ENCODE measurements around the gene C1orf167.
A peak's percentile ranks its signal among the peaks of the same experiment; 100 is the strongest.

The C1orf167 gene

DNA sequence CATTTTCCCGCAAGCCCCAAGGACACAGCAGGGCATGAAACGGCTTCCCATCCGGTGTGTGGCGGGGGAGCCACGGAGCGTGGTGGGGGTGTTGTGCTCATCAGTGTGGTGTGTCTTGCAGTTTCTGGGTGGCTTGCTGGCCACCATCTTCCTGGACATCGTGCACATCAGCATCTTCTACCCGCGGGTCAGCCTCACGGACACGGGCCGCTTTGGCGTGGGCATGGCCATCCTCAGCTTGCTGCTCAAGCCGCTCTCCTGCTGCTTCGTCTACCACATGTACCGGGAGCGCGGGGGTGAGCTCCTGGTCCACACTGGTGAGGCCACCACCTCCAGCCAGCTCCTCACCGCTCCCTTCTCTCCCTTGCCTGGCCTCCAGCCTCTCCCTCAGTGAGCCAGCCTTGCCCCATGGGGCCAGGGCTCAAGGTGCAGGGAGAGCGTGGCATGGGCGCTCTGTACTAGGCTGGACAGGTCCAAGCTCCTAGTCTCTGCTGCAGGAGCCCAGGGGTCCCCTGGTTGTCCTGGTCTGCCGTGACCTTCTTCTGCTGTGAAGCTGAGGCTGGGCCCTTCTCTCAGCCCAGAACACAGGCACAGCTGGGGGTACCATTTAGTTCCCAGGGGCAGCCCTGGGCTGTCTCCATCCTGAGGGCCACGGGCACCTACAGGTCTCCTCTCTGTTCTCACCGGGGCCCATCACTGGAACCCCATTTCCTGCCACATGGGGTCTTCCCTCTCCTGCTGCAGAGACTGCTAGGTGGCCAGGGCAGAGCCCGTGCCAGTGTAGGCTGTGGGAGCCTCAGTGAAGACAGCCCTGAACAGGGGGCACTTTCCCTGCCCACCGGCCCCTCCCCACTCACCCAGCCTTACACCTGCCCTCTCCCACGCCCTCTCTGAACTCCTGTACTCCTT is 13.4 kb upstream of the C1orf167 start:
- peaks cover 19% of the 10 kb centered on the region for H3K36me3 ChIP-seq (ENCODE audit: control insufficient read depth, insufficient read depth, low read length)
- no peak overlapping the region for H3K27ac ChIP-seq (ENCODE audit: insufficient read depth, low read length, poor library complexity, severe bottlenecking)
- H3K4me1 ChIP-seq (ENCODE audit: control insufficient read depth, insufficient read depth, low read length, poor library complexity, severe bottlenecking): no peaks in the 10 kb centered on the region
- no peaks in the 10 kb centered on the region for H3K9me3 ChIP-seq (ENCODE audit: control insufficient read depth, low read length)
- H3K27me3 ChIP-seq (replicated peaks; ENCODE audit: control insufficient read depth, insufficient read depth, low read length, poor library complexity, severe bottlenecking): no peaks in the 10 kb centered on the region
- DNase-seq: no peak
- no peak overlapping the region for H3K4me3 ChIP-seq (ENCODE audit: insufficient read depth, low read depth, low read length, poor library complexity, severe bottlenecking)

DNA sequence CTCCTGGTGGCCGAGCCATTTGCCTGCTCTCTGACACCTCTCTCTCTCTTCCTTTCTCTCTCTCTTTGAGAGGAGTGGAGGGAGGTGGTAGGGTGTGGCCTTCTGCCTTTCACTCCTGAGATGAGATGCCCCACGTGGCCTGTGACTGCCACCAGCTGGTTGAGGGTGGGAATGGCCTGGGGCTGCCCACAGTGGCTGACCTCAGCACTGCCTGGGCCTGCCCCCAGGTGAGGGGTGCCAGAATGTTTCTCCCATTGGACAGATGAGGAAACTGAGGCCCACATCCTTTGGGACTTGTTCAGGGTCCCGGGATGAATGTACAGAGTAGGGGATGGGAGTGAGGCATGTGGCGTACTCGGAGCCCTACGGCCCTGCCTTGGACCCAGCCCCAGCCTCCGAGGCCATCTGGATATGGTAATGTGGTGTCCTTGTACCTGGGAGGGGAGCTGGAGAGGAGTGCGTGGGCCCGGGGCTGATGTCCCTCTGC is 12.7 kb upstream of the C1orf167 start:
- no peaks in the 10 kb centered on the region for H3K27me3 ChIP-seq (replicated peaks; ENCODE audit: control insufficient read depth, insufficient read depth, low read length, poor library complexity, severe bottlenecking)
- peak in 1 of 3 donors; percentile 24 for DNase-seq
- no peak overlapping the region for H3K27ac ChIP-seq (ENCODE audit: insufficient read depth, low read length, poor library complexity, severe bottlenecking)
- no peak overlapping the region for H3K4me3 ChIP-seq (ENCODE audit: insufficient read depth, low read depth, low read length, poor library complexity, severe bottlenecking)
- no peaks in the 10 kb centered on the region for H3K9me3 ChIP-seq (ENCODE audit: control insufficient read depth, low read length)
- no peaks in the 10 kb centered on the region for H3K4me1 ChIP-seq (ENCODE audit: control insufficient read depth, insufficient read depth, low read length, poor library complexity, severe bottlenecking)
- H3K36me3 ChIP-seq (ENCODE audit: control insufficient read depth, insufficient read depth, low read length): peaks cover 19% of the 10 kb centered on the region

DNA sequence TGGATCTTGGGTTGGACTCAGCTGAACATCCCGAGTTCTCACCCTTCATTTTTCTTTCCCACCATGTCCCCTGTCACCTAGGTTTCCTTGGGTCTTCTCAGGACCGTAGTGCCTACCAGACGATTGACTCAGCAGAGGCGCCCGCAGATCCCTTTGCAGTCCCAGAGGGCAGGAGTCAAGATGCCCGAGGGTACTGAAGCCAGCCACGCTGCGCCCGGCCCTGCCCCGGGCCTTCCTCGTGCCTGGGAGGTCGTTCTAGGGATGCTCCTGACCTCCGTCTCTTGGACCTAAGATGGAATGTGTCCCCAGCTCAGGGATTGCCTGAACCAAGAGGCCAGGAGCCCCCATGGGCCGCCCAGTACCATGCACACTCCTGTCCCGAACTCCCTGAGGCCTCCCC is 12.0 kb upstream of the C1orf167 start:
- Histone ChIP-seq H3K27me3 (replicated peaks; ENCODE audit: control insufficient read depth, insufficient read depth, low read length, poor library complexity, severe bottlenecking) (no peaks in the 10 kb centered on the region), H3K4me3 (ENCODE audit: insufficient read depth, low read depth, low read length, poor library complexity, severe bottlenecking) (no peak overlapping the region), H3K27ac (ENCODE audit: insufficient read depth, low read length, poor library complexity, severe bottlenecking) (no peak overlapping the region), H3K4me1 (ENCODE audit: control insufficient read depth, insufficient read depth, low read length, poor library complexity, severe bottlenecking) (no peaks in the 10 kb centered on the region), H3K9me3 (ENCODE audit: control insufficient read depth, low read length) (no peaks in the 10 kb centered on the region), H3K36me3 (ENCODE audit: control insufficient read depth, insufficient read depth, low read length) (peaks cover 19% of the 10 kb centered on the region)
- DNase-seq: no peak

DNA sequence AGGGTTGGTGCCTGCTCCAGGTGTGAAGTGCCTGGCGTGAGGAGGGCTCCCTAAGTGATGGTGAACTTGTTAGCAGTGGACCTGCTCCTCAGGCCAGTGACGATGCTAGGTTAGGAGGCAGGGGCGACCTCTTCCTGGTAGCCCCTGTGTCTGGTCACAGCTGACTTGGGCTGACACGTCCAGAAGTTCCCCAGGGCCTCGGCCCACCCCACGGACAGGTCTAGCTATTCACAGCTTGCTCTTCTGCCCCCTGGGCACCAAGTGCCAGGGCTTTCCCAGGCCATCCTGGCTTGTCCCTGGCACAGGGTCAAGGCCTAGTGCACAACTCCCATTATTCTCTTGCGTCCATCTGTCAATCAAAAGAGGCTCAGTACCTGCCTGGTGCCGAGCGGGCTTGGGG is 10.9 kb upstream of the C1orf167 start:
- peaks cover 11% of the 10 kb centered on the region for H3K36me3 ChIP-seq (ENCODE audit: control insufficient read depth, insufficient read depth, low read length)

DNA sequence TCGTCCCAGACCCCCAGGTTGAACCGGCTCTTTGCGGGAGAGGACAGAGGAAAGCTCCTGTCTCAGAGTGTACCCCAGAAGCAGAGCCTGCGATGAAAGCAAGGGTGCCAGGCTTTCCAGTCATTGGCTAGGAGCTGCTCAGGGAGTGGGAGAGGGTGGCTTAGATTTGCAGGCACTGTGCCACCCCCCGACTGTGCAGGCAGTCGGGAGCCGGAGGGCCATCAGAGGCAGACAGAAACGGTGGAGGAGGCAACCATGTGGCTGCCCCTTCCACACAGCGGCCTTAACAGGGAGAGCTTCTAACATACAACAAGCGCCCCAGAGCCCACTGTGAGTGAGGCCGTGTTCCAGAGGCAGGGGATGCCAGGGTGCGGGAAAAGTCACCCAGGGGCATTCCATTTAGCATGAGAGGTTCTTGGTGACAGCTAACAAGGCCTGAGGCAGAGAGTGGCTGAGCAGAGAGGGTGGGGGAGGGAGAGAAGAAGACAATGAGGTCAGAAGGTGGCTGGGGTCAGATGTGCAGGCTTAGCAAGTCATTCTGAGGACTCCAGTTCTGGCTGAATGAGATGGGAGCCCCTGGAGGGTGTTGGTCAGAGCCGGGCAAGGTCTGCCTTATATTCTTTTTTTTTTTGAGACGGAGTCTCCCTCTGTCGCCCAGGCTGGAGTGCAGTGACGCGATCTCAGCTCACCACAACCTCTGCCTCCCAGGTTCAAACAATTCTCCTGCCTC is 9.5 kb upstream of the C1orf167 start:
- Histone ChIP-seq H3K4me3 (ENCODE audit: insufficient read depth, low read depth, low read length, poor library complexity, severe bottlenecking) (no peak overlapping the region), H3K27ac (ENCODE audit: insufficient read depth, low read length, poor library complexity, severe bottlenecking) (no peak overlapping the region), H3K36me3 (ENCODE audit: control insufficient read depth, insufficient read depth, low read length) (peaks cover 11% of the 10 kb centered on the region), H3K4me1 (ENCODE audit: control insufficient read depth, insufficient read depth, low read length, poor library complexity, severe bottlenecking) (no peaks in the 10 kb centered on the region), H3K9me3 (ENCODE audit: control insufficient read depth, low read length) (no peaks in the 10 kb centered on the region), H3K27me3 (replicated peaks; ENCODE audit: control insufficient read depth, insufficient read depth, low read length, poor library complexity, severe bottlenecking) (no peaks in the 10 kb centered on the region)
- no peak for DNase-seq

More for the DNA sequence above, 10.9 kb upstream of the C1orf167 start:
- no peaks in the 10 kb centered on the region for H3K4me1 ChIP-seq (ENCODE audit: control insufficient read depth, insufficient read depth, low read length, poor library complexity, severe bottlenecking)
- DNase-seq: no peak
- H3K27me3 ChIP-seq (replicated peaks; ENCODE audit: control insufficient read depth, insufficient read depth, low read length, poor library complexity, severe bottlenecking): no peaks in the 10 kb centered on the region
- no peak overlapping the region for H3K4me3 ChIP-seq (ENCODE audit: insufficient read depth, low read depth, low read length, poor library complexity, severe bottlenecking)
- no peak overlapping the region for H3K27ac ChIP-seq (ENCODE audit: insufficient read depth, low read length, poor library complexity, severe bottlenecking)
- no peaks in the 10 kb centered on the region for H3K9me3 ChIP-seq (ENCODE audit: control insufficient read depth, low read length)

DNA sequence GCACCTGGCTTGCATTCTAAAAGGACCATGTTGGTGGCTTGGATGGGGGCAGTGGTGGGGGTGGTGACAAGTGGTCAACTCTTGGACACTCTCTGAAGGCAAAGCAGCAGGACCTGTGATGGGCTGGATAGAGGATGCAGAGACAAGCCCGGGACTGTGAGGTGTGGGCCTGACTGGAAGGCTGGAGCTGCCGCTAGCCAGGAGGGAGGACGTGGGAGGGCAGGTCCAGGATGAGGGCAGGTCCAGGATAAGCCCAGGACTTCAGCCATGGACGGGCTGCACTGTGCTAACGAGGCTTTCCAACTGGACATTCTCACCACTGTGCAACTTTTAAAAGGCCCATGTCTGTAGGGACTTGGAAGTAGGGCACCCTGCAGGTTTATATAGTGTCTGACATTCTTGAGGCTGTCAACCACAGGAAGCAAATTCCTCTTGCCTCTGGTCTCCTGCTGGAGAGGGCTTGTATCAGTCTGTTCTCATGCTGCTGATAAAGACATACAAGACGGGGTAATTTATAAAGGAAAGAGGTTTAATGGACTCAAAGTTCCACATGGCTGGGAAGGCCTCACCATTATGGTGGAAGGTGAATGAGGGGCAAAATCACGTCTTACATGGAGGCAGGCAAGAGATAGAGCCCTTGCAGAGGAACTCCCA is 8.3 kb upstream of the C1orf167 start:
- Histone ChIP-seq H3K4me1 (ENCODE audit: control insufficient read depth, insufficient read depth, low read length, poor library complexity, severe bottlenecking) (no peaks in the 10 kb centered on the region), H3K27me3 (replicated peaks; ENCODE audit: control insufficient read depth, insufficient read depth, low read length, poor library complexity, severe bottlenecking) (no peaks in the 10 kb centered on the region), H3K36me3 (ENCODE audit: control insufficient read depth, insufficient read depth, low read length) (peaks cover 11% of the 10 kb centered on the region), H3K27ac (ENCODE audit: insufficient read depth, low read length, poor library complexity, severe bottlenecking) (no peak overlapping the region), H3K9me3 (ENCODE audit: control insufficient read depth, low read length) (no peaks in the 10 kb centered on the region), H3K4me3 (ENCODE audit: insufficient read depth, low read depth, low read length, poor library complexity, severe bottlenecking) (no peak overlapping the region)
- no peak for DNase-seq

DNA sequence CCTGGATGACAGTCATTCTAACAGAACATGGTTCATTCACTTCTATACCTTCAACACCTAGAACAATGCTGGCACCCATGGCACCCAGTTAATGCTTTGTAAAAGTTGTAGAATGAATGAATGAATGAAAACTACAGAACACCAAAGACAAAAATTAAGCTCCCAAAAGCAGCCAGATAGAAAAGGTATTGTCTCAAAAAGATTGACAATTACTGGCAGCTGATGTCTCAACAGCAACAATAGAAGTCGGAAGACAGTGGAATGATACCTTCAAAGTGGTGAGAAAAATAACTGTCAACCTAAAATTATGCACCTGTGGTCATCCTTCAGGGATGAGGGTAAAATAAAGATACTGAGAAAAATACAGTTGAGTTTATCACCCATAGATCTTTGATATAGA is 4.9 kb upstream of the C1orf167 start:
- Histone ChIP-seq H3K4me1 (ENCODE audit: control insufficient read depth, insufficient read depth, low read length, poor library complexity, severe bottlenecking) (no peaks in the 10 kb centered on the region), H3K9me3 (ENCODE audit: control insufficient read depth, low read length) (no peaks in the 10 kb centered on the region), H3K4me3 (ENCODE audit: insufficient read depth, low read depth, low read length, poor library complexity, severe bottlenecking) (no peak overlapping the region), H3K27me3 (replicated peaks; ENCODE audit: control insufficient read depth, insufficient read depth, low read length, poor library complexity, severe bottlenecking) (no peaks in the 10 kb centered on the region), H3K36me3 (ENCODE audit: control insufficient read depth, insufficient read depth, low read length) (no peaks in the 10 kb centered on the region), H3K27ac (ENCODE audit: insufficient read depth, low read length, poor library complexity, severe bottlenecking) (no peak overlapping the region)
- no peak for DNase-seq

DNA sequence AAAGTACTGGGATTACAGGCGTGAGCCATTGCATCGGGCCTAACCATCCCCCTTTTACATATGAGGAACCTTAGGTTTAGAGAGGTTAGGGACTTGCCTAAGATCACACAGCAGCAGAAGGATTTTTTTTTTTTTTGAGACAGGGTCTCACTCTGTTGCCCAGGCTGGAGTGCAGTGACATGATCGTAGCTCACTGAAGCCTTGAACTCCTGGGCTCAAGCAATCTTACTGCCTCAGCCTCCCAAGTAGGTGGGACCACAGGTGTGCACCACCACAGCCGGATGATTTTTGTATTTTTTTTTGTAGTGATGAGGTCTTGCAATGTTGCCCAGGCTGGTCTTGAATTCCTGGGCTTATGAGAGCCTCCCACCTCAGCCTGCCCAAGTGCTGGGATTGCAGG is 2.2 kb upstream of the C1orf167 start:
- no peaks in the 10 kb centered on the region for H3K4me1 ChIP-seq (ENCODE audit: control insufficient read depth, insufficient read depth, low read length, poor library complexity, severe bottlenecking)

DNA sequence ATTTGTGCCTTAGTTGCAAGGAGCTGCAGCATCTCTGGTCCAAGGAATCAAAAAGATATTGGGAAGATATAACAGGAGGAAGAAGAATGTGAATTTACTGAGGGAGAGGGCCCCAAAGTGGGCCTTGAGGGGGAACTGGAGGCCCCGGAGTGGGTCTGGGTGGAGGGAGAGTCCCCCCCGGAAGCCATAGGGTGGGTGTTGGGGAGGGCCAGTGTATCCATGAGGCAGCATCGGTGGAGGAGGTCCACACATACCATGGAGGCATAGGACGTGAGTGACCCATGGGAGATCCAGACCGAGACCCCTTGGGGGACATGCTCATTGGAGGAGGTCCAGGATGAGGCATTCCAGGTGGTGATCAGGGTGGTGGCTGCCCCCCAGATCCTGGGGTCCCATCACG is 708 bp upstream of the C1orf167 start:
- H3K27ac ChIP-seq (ENCODE audit: insufficient read depth, low read length, poor library complexity, severe bottlenecking): no peak overlapping the region
- H3K4me3 ChIP-seq (ENCODE audit: insufficient read depth, low read depth, low read length, poor library complexity, severe bottlenecking): no peak overlapping the region
- H3K27me3 ChIP-seq (replicated peaks; ENCODE audit: control insufficient read depth, insufficient read depth, low read length, poor library complexity, severe bottlenecking): no peaks in the 10 kb centered on the region
- H3K9me3 ChIP-seq (ENCODE audit: control insufficient read depth, low read length): no peaks in the 10 kb centered on the region
- DNase-seq: no peak
- no peaks in the 10 kb centered on the region for H3K36me3 ChIP-seq (ENCODE audit: control insufficient read depth, insufficient read depth, low read length)
- no peaks in the 10 kb centered on the region for H3K4me1 ChIP-seq (ENCODE audit: control insufficient read depth, insufficient read depth, low read length, poor library complexity, severe bottlenecking)

More for the DNA sequence above, 2.2 kb upstream of the C1orf167 start:
- Histone ChIP-seq H3K9me3 (ENCODE audit: control insufficient read depth, low read length) (no peaks in the 10 kb centered on the region), H3K36me3 (ENCODE audit: control insufficient read depth, insufficient read depth, low read length) (no peaks in the 10 kb centered on the region), H3K4me3 (ENCODE audit: insufficient read depth, low read depth, low read length, poor library complexity, severe bottlenecking) (no peak overlapping the region), H3K27me3 (replicated peaks; ENCODE audit: control insufficient read depth, insufficient read depth, low read length, poor library complexity, severe bottlenecking) (no peaks in the 10 kb centered on the region), H3K27ac (ENCODE audit: insufficient read depth, low read length, poor library complexity, severe bottlenecking) (no peak overlapping the region)
- no peak for DNase-seq

Data from effector memory CD4-positive, alpha-beta T cell (primary cell).